HG02840 (cell line): ENCODE measurements around the gene LGALS3.

Experiments
- ATAC-seq: cut with Tn5 transposase; IDR thresholded peaks from one replicate; pipeline ENCODE4 v1.9.1; 2021; ENCODE audit warnings: mild to moderate bottlenecking, moderate library complexity, moderate number of reproducible peaks; ENCODE audit not compliant: unreplicated experiment, low FRiP score

LGALS3 gene

GRCh38 chr14:55111122-55111708 lies 17.8 kb upstream of the LGALS3 start:
- no peak for ATAC-seq

DNA sequence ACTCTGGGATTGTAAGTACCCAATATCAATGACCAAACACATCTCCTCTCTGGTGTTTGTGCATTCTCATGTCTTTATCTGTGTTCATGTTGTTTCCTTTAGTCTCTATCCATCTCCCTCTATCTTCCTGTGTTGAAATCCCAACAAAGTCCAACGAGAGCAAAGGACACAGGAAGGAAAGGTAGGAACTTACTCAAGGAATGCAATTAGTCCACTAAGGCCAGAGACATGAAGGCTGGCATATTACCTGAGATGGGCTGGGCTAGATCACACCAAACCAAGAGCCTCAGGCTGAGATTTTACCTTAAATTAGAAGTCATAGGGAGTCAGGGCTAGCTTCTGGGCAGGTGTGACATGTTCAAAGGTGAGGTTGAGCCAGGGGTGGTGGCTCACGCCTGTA lies 14.3 kb upstream of the LGALS3 start:
- no peak for ATAC-seq

DNA sequence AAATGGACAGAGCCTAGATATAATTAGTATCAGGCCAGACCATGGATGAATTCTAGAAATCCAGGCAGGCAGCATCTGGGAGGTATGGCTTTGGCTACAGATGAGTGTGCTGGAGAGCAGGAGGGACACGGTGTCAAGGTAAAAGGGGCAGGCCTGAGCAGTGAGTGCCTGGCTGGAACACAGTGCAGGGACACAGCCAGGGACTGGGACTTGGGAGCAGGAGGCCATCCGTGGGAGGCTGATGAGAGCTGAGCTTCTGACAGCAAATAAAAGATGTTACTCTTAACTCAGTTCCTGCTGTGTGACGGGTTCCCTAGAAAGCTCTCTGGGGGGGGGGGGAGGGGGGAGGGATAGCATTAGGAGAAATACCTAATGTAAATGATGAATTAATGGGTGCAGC lies 13.6 kb upstream of the LGALS3 start:
- ATAC-seq: no peak

DNA sequence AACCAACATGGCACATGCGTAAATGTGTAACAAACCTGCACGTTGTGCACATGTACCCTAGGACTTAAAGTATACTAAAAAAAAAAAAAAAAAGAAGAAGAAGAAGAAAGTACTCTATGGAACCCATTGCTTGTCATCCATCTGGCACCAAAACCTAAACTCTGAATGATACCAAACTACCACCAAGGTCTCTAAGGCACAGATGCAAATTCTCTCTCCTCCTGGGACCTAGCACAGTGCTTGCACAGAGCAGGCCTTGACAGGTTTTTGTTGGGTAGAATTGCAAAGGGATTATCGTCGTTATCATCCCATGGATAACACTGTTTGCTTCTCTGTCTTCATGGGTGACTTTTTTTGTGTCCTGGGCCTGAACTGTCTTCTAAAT lies 13.2 kb upstream of the LGALS3 start:
- ATAC-seq: no peak

DNA sequence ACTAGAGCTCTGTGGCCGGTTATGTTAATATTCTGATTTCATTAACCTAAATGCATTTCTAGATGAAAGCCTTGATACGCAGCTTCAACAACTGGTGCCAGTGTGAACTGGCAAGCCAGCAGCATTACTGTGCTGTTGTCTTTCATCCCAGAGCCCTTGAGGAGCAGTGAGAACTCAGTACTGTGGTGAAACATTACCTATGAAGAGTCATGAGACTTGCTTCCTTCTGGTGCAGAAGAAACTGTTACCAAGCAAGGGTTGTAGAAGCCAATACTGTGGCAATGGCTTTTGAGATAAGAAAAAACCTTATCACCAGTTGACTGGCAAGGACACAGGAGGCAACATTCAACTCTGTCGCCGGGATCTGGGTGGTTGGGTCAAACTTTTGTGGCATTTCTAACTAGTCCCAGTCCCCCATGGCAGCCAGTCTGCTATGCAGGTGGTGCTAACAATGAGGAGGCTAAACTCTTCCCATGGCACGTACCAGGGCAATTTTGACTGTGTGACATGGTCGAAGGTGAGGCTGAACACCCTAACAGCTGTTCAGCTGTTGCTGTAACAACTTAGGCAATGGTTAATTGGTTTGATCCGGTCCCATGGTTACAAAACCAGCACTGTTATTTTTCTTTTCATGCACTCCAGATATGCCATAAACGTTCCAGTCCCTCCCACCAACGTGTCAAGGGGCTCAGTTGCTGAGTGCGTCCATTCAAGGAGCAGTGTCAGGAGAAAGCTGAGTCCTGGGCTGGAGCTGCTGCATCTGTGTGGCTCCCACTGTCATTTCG lies 12.6 kb upstream of the LGALS3 start:
- ATAC-seq: no peak

GRCh38 chr14:55117803-55118441 lies 11.1 kb upstream of the LGALS3 start:
- ATAC-seq: no peak

- ATAC-seq: no peak
These were observed 10.3 kb upstream of the LGALS3 start for GRCh38 chr14:55118761-55119160.

GRCh38 chr14:55120571-55121495 lies 8.2 kb upstream of the LGALS3 start:
- no peak for ATAC-seq

DNA sequence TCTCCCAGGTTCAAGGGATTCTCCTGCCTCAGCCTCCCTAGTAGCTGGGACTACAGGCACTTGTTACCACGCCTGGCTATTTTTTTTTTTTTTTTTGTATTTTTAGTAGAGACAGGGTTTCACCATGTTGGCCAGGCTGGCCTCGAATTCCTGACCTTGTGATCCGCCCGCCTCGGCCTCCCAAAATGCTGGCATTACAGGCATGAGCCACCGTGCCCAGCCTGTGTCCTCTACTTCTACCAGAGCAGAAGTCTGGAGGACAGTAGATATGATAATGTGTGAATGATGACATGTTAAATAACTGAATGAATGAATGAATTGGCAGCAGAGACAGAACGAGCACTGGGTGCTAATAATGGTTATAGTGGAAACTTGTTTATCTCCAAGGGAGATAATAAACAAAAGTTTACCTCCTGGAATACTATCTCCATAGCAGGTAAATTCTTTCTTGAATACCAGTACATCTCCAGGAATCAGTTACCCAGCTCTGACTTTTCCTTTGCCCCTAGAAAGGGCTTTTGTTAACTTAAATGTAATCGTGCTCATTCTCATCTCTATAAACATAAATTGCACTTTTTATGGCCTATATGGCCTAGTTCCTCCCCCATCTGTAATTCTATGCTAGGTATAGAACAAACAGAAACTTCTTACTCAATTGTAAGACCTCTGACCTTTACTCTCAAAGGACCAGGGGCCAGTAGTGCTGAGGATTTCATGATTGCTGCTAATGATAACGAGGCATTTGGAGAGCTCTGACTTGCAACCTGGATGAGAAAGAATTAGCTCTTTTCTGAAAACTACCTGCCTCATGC lies 7.2 kb upstream of the LGALS3 start:
- ATAC-seq: no peak

- ATAC-seq: no peak
These were observed 6.5 kb upstream of the LGALS3 start for GRCh38 chr14:55122440-55122986.

- no peak for ATAC-seq
These were observed 6.0 kb upstream of the LGALS3 start for GRCh38 chr14:55123101-55123500.

- ATAC-seq: no peak
These were observed 5.0 kb upstream of the LGALS3 start for GRCh38 chr14:55123852-55124639.

- ATAC-seq: no peak
These were observed 4.2 kb upstream of the LGALS3 start for GRCh38 chr14:55124774-55125386.

GRCh38 chr14:55125403-55125802 lies 3.6 kb upstream of the LGALS3 start:
- ATAC-seq: no peak

DNA sequence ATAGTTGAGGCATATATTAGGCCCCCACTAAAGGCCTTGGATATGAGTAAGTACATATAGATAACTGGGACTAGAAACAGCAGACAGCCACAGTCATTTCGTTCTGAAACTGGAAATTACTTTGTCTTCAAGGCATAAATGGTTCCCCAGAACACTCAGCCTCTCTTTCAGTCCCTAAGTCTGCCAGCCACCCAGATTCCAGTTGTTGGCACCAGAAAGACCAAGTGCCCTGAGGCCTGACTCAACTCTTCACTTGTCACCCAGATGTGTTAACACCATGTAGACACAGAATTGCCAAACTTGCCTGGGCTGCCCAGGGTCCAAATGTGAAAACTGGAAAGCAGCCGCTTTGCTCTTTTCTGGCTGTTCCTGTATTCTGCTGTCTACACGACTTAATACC lies 3.0 kb upstream of the LGALS3 start:
- ATAC-seq: no peak

DNA sequence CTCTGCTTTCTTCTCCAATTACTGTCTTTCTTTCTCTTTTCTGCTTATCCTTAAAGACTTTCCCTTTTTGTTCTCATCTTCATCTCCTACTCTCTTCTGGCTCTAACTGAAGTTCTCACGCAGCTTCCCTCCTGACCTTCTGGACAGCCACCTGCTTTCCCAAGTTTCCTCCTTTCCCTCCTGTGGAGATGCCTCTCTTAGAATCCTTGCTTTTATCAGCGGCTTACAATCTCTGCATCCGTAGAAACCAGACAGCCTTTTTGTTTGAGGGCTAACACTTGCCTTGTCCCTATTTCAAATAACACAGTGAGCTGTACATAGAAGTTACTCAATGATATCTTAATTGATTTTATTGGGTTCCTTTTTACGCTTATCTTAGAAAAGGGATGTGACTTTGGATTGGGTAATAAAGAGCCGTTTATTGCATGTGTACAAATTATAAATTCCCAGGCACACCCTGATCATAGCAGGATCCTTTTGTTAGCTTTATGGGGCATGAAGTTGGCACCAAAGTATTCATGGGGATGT lies 2.1 kb upstream of the LGALS3 start:
- no peak for ATAC-seq

DNA sequence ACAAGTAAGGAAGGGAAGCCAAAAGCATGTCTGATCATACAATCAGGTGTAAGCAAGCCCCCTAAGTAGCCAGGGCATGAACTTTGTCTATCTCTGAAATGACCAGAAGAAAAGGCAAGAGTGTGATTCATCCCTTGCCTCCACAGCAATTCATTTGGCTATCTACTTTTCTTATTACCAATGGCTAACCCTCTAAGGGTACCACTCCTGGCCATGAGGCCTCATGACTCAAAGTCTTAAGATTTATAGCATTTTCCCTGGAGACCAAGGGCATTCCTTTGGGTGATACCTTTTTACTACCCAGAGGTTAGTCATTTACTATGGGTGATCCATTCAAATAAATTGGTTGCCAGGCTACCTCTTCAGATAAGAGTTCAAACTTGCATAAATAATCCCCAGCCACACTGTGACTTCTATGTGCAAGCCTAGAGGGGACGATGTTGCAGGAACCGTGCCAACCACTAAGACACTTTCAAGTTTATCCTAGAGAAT lies 1.5 kb upstream of the LGALS3 start:
- no peak for ATAC-seq
